Subcutaneous adipose tissue (tissue), 4 donors: Measurements from ENCODE around the gene FAM131C. TPM values are rescaled to one million over a fixed set of nuclear protein-coding genes. Genes with fewer than 3 reads are reported as not detected.

Source experiments
- CTCF ChIP-seq: fragments of 450-650 bp; IDR thresholded peaks from one replicate; pipeline ENCODE4 v1.5.1; 2016; ENCODE audit warnings: low read depth, mild to moderate bottlenecking, control low read depth, antibody characterized with exemption, moderate library complexity
- total RNA-seq, 4 donors: library from RNA; depleted of rRNA; stranded (reverse); fragments of >200 nt; gene quantifications; one replicate each; pipeline ENCODE4 v1.1.0, GENCODE V29; 2016

Gene FAM131C
- total RNA-seq, 4 donors from 2014 or later, result 0.51 TPM; not detected in 3

GRCh38 chr1:16050328-16050727 is 23.1 kb downstream of the FAM131C start:
- TF ChIP-seq CTCF, result no peak

GRCh38 chr1:16048573-16049189 is 24.8 kb downstream of the FAM131C start:
- TF ChIP-seq CTCF, result no peak

- TF ChIP-seq CTCF, result no peak
Observed at GRCh38 chr1:16047791-16048475, 25.5 kb downstream of the FAM131C start.

GRCh38 chr1:16046842-16047241 is 26.6 kb downstream of the FAM131C start:
- TF ChIP-seq CTCF, result no peak

GRCh38 chr1:16043950-16044349 is 29.5 kb downstream of the FAM131C start:
- no peak for TF ChIP-seq CTCF

GRCh38 chr1:16043521-16043920 is 29.9 kb downstream of the FAM131C start, which contains the start of gene CLCNKB:
Gene CLCNKB (plus strand): TSS chr1:16043782. CDS start chr1:16044493, 711 bp downstream.
- no peak for TF ChIP-seq CTCF

GRCh38 chr1:16042096-16042495 is 31.4 kb downstream of the FAM131C start:
- TF ChIP-seq CTCF, result no peak
